Testis (tissue), 2 donors: ENCODE results near the gene ENPP4.

Source experiments
- POLR2A ChIP-seq: fragments of 450-650 bp; IDR thresholded peaks from one replicate; pipeline ENCODE4 v1.6.1; 2017; ENCODE audit warnings: antibody characterized with exemption, mild to moderate bottlenecking, moderate library complexity
- TF ChIP-seq, protein P1 (sequence below), 3 experiments: fragments of 450-650 bp in 2 of 3; fragments of 200-600 bp in 1 of 3; sonication (generic) in 1 of 3; IDR thresholded peaks; one replicate each; pipeline ENCODE4 v1.5.1; 2016 to 2019; ENCODE audit warnings: antibody characterized with exemption in 3 of 3, mild to moderate bottlenecking in 2 of 3, moderate library complexity in 1 of 3

DNA sequence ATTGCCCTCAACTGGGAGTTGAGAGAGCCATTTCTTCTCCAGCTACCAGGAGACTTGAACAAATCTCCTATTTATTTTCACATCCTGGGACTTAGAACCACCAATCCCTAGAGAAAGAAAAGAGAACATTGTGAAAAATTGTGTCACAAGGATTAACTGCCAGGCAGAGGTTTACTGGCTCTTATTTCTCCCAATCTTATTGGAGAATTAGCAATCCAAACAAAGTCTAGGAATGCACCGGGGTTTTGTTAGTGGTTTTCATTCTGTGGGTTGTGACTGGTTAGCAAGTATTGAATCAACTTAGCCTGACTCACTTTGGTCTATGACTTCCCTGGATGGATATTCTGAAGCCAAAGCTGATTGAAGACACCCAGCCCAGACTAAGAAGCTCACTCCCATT is 62.2 kb downstream of the ENPP4 start:
- TF ChIP-seq, protein P1, sequence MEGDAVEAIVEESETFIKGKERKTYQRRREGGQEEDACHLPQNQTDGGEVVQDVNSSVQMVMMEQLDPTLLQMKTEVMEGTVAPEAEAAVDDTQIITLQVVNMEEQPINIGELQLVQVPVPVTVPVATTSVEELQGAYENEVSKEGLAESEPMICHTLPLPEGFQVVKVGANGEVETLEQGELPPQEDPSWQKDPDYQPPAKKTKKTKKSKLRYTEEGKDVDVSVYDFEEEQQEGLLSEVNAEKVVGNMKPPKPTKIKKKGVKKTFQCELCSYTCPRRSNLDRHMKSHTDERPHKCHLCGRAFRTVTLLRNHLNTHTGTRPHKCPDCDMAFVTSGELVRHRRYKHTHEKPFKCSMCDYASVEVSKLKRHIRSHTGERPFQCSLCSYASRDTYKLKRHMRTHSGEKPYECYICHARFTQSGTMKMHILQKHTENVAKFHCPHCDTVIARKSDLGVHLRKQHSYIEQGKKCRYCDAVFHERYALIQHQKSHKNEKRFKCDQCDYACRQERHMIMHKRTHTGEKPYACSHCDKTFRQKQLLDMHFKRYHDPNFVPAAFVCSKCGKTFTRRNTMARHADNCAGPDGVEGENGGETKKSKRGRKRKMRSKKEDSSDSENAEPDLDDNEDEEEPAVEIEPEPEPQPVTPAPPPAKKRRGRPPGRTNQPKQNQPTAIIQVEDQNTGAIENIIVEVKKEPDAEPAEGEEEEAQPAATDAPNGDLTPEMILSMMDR (IDR thresholded peaks at IDR 0.05) = no peak
- TF ChIP-seq POLR2A = no peak
